22Rv1 (cell line): ENCODE measurements around the gene KIR2DL3.
"Not testable (repeated sequence)": the region's sequence is repeated elsewhere in the genome, so short reads cannot be mapped to it uniquely, and the experiment has no call there.

Source experiments
- H3K27ac ChIP-seq: fragments of 450-650 bp; 2 replicates; pipeline ENCODE4 v1.5.1; 2017
- ZFX ChIP-seq: fragments of 450-650 bp; IDR thresholded peaks from 2 replicates; pipeline ENCODE4 v1.6.1; 2017; ENCODE audit warnings: antibody characterized with exemption, borderline replicate concordance
- TF ChIP-seq, protein P1 (sequence below): fragments of 450-650 bp; IDR thresholded peaks from 2 replicates; pipeline ENCODE4 v1.5.1; 2017; ENCODE audit warnings: mild to moderate bottlenecking

The KIR2DL3 gene

DNA sequence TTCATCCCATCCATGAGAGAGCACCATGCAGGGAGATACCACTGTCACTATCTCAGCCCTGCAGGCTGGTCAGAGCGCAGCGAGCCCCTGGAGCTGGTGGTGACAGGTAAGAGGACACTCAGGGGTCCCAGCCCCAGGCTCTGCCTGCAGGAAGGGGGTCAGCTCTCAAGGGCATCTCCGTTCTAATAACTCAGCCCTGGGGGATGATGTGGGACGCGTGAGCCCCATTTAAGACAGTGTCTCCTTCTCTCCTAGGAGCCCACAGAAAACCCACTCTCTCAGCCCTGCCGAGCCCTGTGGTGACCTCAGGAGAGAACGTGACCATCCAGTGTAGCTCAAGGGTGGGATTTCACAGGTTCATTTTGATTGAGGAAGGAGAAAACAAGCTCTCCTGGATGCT, 29.5 kb upstream of the KIR2DL3 start:
- no peak for TF ChIP-seq ZFX
- TF ChIP-seq, protein P1, sequence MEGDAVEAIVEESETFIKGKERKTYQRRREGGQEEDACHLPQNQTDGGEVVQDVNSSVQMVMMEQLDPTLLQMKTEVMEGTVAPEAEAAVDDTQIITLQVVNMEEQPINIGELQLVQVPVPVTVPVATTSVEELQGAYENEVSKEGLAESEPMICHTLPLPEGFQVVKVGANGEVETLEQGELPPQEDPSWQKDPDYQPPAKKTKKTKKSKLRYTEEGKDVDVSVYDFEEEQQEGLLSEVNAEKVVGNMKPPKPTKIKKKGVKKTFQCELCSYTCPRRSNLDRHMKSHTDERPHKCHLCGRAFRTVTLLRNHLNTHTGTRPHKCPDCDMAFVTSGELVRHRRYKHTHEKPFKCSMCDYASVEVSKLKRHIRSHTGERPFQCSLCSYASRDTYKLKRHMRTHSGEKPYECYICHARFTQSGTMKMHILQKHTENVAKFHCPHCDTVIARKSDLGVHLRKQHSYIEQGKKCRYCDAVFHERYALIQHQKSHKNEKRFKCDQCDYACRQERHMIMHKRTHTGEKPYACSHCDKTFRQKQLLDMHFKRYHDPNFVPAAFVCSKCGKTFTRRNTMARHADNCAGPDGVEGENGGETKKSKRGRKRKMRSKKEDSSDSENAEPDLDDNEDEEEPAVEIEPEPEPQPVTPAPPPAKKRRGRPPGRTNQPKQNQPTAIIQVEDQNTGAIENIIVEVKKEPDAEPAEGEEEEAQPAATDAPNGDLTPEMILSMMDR = no peak
- H3K27ac ChIP-seq = no peak overlapping the region

DNA sequence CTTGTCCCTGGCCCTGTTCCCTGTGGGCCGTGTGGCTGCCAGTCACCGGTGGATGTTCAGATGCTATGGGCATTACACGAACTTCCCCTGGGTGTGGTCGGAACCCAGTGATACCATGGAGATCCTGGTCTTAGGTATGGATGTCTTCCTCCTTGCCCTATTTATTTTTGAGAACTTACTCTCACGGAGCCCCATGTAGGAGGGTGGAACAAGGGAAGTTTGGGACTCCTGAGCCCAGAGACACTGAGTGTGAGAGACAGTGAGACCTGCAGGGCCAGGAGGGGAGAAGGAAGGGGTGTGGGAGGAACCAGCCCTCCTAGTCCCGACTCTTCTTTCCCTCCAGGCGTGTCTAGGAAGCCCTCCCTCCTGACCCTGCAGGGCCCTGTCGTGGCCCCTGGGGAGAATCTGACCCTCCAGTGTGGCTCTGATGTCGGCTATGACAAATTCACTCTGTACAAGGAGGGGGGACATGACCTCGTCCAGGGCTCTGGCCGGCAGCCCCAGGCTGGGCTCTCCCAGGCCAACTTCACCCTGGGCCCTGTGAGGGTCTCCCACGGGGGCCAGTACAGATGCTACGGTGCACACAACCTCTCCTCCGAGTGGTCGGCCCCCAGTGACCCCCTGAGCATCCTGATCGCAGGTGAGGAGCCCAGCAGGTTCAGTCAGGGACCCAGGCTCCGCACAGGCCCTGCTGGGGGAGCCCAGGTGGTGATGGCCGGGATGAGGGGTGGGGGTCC, 28.9 kb upstream of the KIR2DL3 start:
- H3K27ac ChIP-seq = no peak overlapping the region
- TF ChIP-seq, protein P1 = no peak
- no peak for TF ChIP-seq ZFX

- H3K27ac ChIP-seq = not testable (repeated sequence)
Observed at GRCh38 chr19:54709956-54710355, 28.4 kb upstream of the KIR2DL3 start.

DNA sequence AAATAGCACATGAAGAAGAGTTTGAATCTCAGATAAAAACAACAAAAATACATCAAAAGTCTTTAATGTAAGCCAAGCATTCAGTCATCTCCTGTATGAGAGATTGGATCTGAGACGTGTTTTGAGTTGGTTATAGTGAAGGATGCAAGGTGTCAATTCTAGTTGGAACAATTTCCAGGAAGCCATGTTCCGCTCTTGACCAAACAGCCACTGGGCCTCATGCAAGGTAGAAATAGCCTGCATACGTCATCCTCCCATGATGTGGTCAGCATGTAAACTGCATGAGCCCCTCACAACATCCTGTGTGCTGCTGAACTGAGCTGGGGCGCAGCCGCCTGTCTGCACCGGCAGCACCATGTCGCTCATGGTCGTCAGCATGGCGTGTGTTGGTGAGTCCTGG, 14.2 kb upstream of the KIR2DL3 start, which contains the start of gene KIR3DL3:
Gene KIR3DL3, plus strand, starts transcription at position 301 of the 400 bp plus-strand sequence. Its CDS starts 55 bp downstream, at position 356.
- no peak for TF ChIP-seq ZFX
- TF ChIP-seq, protein P1 = no peak
- no peak within 1 kb of the TSS for H3K27ac ChIP-seq

DNA sequence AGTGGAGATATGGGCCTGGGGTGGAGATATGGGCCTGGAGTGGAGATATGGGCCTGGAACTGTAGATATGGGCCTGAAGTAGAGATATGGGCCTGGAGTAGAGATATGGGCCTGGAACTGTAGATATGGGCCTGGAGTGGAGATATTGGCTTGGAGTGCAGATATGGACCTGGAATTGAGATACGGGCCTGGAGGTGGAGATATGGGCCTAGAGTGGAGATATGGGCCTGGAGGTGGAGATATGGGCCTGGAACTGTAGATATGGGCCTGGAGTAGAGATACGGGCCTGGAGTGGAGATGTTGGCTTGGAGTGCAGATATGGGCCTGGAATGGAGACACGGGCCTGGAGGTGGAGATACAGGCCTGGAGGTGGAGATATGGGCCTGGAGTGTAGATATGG, 13.7 kb upstream of the KIR2DL3 start:
- H3K27ac ChIP-seq = no peak overlapping the region
- TF ChIP-seq ZFX = no peak
- TF ChIP-seq, protein P1 = no peak

DNA sequence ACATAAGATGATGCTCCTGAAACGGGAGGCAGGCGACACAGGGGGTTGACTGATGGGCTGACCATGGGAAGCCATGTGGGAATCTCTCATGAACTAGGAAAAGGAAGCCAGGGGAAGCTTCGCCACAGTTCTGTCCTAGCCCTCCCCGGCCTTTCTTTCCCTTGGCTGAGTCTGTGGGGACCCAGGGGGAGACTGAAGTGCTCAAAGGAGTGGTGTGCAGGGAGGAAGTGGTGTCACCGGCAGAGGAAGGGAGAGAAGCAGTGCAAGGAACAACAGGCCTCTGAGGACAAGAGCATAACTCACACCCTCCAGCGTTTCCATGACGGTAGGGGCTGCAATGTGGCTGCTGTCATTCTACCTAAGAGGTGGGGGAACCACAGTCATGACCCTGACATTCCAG, 13.0 kb upstream of the KIR2DL3 start:
- no peak overlapping the region for H3K27ac ChIP-seq
- no peak for TF ChIP-seq ZFX

DNA sequence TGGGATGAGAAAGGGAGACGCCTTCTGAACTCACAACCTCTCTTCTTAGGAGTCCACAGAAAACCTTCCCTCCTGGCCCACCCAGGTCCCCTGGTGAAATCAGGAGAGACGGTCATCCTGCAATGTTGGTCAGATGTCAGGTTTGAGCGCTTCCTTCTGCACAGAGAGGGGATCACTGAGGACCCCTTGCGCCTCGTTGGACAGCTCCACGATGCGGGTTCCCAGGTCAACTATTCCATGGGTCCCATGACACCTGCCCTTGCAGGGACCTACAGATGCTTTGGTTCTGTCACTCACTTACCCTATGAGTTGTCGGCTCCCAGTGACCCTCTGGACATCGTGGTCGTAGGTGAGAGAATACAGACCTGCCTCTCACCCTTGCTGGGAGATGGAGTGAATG, 10.8 kb upstream of the KIR2DL3 start:
- TF ChIP-seq ZFX = no peak
- TF ChIP-seq, protein P1 = no peak
- no peak overlapping the region for H3K27ac ChIP-seq

DNA sequence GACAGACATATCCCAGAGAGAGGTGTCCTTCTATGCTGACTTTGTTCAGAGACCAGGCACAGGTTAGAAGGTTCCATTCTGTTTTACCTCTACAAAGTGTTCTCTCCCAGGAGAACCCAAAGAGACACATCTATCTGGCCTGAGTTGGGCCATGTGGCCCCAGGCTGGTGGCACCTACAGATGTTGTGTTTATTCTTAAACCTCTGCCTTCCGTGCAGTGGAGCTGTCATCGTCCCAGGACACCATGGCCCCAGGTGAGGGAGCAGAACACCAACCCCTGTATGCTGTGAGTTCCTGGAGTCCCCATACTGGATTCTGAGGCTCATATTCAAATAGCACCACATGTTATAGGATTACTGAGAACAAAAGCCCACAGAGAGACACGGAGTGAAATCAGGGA, 10.1 kb upstream of the KIR2DL3 start:
- no peak overlapping the region for H3K27ac ChIP-seq
- TF ChIP-seq, protein P1 = no peak
- no peak for TF ChIP-seq ZFX
